T-helper 2 cell treated with Interferon-gamma antibody and Interleukin-4, amounts not matched to agents 5 μg/mL and 100 μg/mL, for 36 hours (primary cell): ENCODE measurements around the gene HIBADH.

ENCODE experiments used
- DNase-seq: peaks from one replicate; pipeline ENCODE4 v3.0.0; 2021; ENCODE audit warnings: low spot score
- H3K27ac Mint-ChIP-seq: one replicate; pipeline ENCODE4 v1.8.0; 2021; ENCODE audit warnings: mild to moderate bottlenecking, mixed read lengths
- H3K27me3 Mint-ChIP-seq: one replicate; pipeline ENCODE4 v1.8.0; 2021; ENCODE audit warnings: low read depth, mixed read lengths
- H3K36me3 Mint-ChIP-seq: one replicate; pipeline ENCODE4 v1.8.0; 2021; ENCODE audit warnings: low read depth, mixed read lengths
- H3K4me1 Mint-ChIP-seq: one replicate; pipeline ENCODE4 v1.8.0; 2021; ENCODE audit warnings: low read depth, mixed read lengths
- H3K4me3 Mint-ChIP-seq: one replicate; pipeline ENCODE4 v1.8.0; 2022; ENCODE audit warnings: mild to moderate bottlenecking, moderate library complexity, mixed read lengths
- H3K9me3 Mint-ChIP-seq: one replicate; pipeline ENCODE4 v1.8.0; 2021; ENCODE audit warnings: mixed read lengths

HIBADH gene

DNA sequence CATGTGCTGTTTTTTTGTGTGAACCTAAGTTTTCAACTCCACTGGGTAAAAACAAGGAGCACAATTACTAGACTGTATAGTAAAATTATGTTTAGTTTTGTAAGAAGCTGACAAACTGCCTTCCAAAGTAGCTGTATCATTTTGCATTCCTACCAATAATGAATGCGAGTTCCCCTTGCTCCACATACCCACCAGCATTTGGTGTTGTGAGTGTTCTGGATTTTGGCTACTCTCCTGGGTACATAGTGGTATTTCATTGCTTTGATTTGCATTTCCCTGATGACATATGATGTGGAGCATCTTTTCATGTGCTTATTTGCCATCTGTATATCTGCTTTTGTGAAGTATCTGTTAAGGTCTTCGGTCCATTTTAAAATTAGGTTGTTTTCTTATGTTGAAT lies 178.2 kb downstream of the HIBADH start:
- no peak overlapping the region for H3K27ac Mint-ChIP-seq
- H3K4me3 Mint-ChIP-seq = no peak overlapping the region
- H3K27me3 Mint-ChIP-seq = no peaks in the 10 kb centered on the region
- no peaks in the 10 kb centered on the region for H3K9me3 Mint-ChIP-seq
- no peaks in the 10 kb centered on the region for H3K4me1 Mint-ChIP-seq
- H3K36me3 Mint-ChIP-seq = no peaks in the 10 kb centered on the region
- DNase-seq = no peak

DNA sequence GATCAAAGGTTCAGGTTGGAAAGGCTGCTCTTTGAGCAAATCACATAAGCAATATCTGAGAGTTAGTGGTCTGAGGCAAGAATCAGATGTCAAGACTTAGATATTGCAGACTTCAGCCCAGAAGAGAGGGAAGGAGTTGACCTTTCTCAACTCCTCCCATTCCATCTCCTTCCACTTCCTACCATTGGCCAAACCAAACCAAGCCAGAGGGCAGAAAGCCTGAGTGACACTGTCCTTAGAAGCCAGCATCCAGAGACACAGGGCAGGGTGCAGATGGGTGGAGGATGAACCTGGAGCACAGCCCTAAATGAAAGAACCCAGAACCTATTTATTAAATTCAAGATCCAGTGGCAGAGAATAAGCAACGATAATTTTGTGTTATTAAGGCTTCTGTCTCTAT lies 180.5 kb downstream of the HIBADH start:
- no peak overlapping the region for H3K4me3 Mint-ChIP-seq
- H3K36me3 Mint-ChIP-seq = no peaks in the 10 kb centered on the region
- H3K4me1 Mint-ChIP-seq = no peaks in the 10 kb centered on the region
- H3K9me3 Mint-ChIP-seq = no peaks in the 10 kb centered on the region
- no peak overlapping the region for H3K27ac Mint-ChIP-seq
- H3K27me3 Mint-ChIP-seq = no peaks in the 10 kb centered on the region
- no peak for DNase-seq

DNA sequence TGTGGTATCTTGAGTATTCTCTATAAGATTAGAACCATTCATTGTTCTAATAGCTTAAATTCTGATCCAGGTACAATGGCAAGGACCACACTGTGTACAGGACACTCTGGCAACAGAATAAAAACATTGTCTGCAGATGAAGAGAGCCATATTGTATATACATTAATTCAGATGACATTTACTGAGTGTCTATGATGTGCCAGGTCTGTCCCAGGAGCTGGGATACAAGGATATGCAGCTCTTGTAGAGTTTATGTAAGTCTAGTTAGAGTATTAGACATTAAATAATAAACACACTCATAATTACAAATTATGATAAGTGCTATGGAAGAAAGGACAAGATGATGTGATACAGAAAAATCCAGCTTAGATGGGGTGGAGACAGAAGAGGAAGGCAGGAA lies 184.1 kb downstream of the HIBADH start:
- Mint-ChIP-seq H3K9me3 (no peaks in the 10 kb centered on the region), H3K36me3 (no peaks in the 10 kb centered on the region), H3K27me3 (no peaks in the 10 kb centered on the region), H3K27ac (no peak overlapping the region), H3K4me1 (no peaks in the 10 kb centered on the region), H3K4me3 (no peak overlapping the region)
- no peak for DNase-seq

DNA sequence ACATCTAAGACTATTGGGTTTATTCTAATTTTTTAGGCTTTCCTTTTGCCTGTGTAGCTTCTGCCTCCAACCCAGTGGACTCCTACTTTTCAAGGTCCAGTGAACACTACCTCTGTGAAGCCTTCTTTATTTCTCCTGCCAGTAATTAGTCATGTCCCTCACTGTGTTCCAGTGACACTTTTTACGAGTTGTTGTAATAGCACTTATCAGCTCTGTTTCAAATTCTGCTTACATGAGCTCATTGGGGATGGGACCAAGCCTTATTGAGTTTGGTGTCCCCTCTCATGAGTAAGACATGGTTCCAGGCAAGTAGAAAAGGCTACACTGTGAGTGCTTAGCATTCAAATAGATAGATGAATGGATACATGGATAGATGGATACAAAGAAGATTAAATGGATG lies 184.6 kb downstream of the HIBADH start:
- no peak overlapping the region for H3K4me3 Mint-ChIP-seq
- no peaks in the 10 kb centered on the region for H3K9me3 Mint-ChIP-seq
- H3K4me1 Mint-ChIP-seq = no peaks in the 10 kb centered on the region
- H3K27ac Mint-ChIP-seq = no peak overlapping the region
- no peaks in the 10 kb centered on the region for H3K27me3 Mint-ChIP-seq
- DNase-seq = no peak
- no peaks in the 10 kb centered on the region for H3K36me3 Mint-ChIP-seq

DNA sequence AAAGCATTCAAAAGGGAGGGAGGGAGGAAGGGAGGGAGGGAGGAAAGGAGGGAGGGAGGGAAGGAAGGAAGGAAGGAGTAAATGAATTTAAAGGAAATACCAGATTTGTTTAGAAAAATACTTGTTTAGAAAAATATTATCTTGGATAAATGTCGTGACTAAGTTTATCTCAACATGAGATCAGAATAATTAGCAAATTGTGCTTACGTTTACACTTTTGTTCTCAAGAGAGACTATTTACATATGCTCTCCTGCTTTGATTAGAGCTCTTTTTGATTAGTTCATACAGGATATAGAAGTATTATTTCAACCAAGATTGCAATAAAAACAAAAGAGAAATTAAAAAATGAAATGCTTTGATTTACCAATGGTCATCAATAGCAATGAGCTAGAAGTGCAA lies 186.2 kb downstream of the HIBADH start:
- Mint-ChIP-seq H3K27me3 (no peaks in the 10 kb centered on the region), H3K9me3 (no peaks in the 10 kb centered on the region), H3K4me3 (no peak overlapping the region)

More for the DNA sequence above, 186.2 kb downstream of the HIBADH start:
- H3K4me1 Mint-ChIP-seq = no peaks in the 10 kb centered on the region
- DNase-seq = no peak
- no peak overlapping the region for H3K27ac Mint-ChIP-seq
- no peaks in the 10 kb centered on the region for H3K36me3 Mint-ChIP-seq
